HG02884 (cell line): ENCODE results near the gene NRG4.
"Not testable (repeated sequence)": the region's sequence is repeated elsewhere in the genome, so short reads cannot be mapped to it uniquely, and the experiment has no call there.

ENCODE experiments used
- ATAC-seq: cut with Tn5 transposase; IDR thresholded peaks from one replicate; pipeline ENCODE4 v1.9.1; 2021; ENCODE audit warnings: mild to moderate bottlenecking, moderate library complexity; ENCODE audit not compliant: unreplicated experiment

NRG4 gene

DNA sequence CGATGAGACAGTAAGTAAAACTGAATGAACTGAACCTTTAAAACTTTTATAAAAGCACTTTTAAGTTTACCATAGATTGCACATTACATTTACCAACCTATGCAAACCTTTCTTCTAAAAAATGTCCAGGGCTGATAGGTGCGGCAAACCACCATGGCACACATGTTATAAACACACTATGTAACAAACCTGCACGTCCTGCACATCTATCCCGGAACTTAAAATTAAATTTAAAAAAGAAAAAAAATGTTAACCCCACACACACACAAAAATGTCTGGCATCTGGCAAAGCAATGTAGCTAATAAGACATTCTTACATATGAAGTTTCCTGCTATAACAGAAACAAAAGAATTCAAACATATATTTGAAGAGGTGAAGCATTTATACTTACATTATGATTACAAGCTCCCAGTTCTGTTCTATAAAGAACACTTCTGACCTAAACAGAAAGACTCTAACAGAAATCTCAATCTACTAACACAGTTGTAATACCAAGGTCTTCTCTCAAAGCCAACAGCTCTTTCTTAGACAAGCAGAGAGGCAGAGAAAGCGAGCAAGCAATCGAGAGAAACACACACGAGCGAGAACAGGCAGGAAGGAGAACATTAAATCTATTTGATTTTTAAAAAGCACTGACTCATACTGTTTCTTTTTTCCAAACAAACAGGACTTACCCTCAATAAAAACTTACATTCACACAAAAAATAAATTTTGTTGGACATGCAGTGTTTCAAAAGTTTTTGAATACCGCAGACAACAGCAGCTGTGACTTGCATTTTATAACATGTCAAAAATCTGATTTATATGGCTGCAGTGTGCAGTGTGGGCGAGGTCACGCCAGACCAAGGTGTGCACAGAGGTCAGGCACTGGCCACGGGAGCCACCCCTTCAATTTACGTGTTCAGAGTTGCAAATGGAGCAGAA, at the start of gene NRG4:
Gene NRG4, minus strand, starts transcription at position 798 of the 925 bp plus-strand sequence. CDS start 1,194 bp downstream, outside the sequence.
- ATAC-seq = no peak

GRCh38 chr15:76061700-76062099, 49.5 kb upstream of the NRG4 start:
- ATAC-seq = no peak

- no peak for ATAC-seq
Observed at GRCh38 chr15:76060118-76060989, 48.1 kb upstream of the NRG4 start.

GRCh38 chr15:76059320-76060117, 47.3 kb upstream of the NRG4 start, which contains the start of gene TMEM266:
TSS of gene TMEM266 (plus strand) at chr15:76059985. CDS start at chr15:76134264, 74,279 bp downstream.
- ATAC-seq = no peak

DNA sequence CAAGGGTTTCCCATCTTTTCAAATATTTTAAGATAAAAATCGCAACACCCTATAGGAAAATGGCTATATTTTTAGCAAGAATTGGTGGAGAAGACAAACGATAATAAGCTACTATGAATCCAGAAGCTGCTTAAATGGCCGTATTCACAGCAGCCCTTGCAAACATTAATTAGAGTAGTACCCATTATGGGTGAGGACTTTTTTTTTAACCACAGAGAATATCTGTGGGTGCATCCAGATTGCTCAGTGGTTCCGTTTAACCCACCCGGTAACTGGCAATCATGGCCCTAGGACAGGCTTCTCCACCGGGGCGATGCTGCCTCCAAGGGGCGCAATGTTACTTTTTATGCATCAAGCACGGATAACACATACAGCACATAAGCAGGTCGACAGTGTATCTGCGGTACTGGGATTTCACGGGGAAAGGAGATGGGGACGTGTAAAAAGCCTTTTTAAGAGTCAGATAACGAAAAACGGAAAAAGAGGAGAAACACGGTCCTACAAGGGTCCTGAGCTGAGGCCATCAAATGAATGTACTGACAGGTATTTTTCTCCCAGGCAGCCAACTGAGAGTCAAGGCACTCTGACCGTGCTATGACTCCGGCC, 46.6 kb upstream of the NRG4 start:
- ATAC-seq = no peak

GRCh38 chr15:76057332-76058000, 45.2 kb upstream of the NRG4 start:
- peak; percentile 12 for ATAC-seq

DNA sequence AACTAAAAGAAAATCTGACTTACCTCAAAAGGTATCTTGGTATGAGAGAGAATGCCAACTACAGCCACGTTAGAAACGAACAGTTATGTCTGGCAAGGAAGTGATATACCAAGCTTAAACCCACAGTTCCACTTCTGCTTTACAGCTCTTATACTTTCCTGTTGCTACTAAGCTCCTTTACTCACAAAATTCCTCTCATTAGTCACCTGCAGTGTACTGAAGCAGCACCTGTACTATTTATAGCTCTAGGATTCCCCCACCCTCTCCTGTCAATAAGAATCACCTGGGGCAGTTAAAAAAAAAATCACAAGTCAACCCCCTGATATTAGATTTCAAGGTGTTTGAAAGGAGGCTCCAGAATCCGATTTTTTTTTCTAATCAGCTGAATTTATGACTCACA, 44.7 kb upstream of the NRG4 start:
- peak; percentile 67 for ATAC-seq

DNA sequence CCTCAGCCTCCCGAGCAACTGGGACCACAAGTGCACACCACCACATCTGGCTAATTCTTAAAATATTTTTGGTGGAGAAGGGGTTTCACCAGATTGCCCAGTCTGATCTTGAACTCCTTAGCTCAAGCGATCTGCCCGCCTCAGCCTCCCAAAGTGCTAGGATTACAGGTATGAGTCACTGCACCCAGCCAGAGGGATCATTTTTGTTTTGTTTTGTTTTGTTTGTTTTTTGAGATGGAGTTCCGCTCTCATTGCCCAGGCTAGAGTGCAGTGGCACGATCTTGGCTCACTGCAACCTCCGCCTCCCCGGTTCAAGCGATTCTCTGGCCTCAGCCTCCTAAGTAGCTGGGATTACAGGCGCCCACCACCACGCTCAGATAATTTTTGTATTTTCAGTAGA, 42.0 kb upstream of the NRG4 start:
- not testable (repeated sequence) for ATAC-seq

DNA sequence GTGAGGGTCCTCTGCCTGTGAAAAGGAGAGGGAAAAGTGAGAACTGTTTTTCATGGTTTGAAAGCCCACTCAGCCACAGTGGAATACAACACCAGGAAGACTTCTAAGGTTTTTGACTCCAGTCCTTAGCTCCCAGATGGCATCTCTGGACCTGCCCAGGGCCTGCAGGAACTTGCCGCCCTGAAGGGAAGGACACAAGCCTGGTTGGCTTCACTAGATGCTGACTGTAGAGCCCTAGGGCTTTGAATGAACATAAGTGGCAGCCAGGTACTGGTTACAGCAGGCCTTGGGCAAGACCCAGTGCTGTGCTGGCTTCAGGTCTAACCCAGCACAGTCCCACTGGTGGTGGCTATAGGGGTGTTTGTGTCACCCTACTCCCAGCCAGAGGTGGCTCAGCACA, 26.3 kb upstream of the NRG4 start:
- no peak for ATAC-seq

DNA sequence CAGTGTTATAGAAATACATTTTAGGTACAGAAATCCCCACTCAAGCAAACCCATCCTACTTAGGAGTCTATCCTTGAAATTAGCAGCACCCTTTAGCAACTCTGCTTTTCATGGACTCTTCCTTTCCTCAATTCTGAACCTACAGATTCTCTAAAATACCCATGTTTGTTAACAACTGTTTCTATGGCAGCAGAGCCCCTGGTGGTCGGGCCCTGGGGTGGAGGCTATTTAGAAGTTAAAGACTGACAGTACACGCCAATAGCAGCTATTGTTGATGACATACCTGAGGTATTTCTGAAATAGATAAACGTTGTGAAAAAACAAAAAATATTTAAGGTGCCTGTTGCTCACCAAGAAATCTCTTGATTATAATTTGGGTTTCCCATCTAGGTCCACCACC, 23.4 kb upstream of the NRG4 start:
- ATAC-seq = no peak

DNA sequence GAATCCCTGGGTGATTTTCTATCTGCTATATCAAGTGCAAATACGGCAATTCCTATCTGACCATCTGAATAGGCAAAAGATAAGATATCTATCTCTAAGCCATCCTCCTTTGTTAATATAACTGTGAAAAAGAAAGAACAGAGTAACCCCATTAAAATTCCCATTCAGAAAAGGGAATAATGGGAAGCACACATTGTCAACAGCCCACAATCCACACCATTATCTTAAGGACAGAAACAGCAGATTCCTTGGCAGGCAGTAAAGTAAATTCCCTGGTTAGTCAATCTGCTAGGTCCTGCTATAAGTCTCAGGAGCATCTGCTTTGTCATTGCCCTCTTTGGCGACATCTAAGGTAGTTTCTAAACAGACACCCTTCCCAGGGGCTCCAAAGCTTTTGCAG, 21.9 kb upstream of the NRG4 start:
- ATAC-seq = no peak

- no peak for ATAC-seq
Observed at GRCh38 chr15:76033438-76033837, 21.2 kb upstream of the NRG4 start.

DNA sequence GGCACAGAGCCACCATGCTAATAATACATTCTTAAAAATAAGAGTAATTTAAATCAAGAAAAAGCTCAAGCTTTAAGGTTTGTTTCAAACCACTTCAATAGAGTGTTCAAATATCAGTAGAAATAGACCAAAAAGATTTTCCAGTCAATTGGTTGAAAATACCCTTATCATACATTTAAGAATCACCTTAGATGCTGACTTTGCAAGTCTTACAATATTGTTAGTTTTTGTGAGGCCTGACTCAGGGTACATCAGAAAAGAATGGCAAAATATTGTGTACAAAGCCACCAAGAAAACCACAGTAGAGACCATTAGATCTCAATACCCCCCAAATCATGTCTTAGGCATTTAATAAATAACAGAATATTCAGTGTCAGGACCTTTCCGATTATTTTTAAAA, 19.8 kb upstream of the NRG4 start:
- no peak for ATAC-seq

GRCh38 chr15:76024021-76024768, 12.0 kb upstream of the NRG4 start:
- ATAC-seq = no peak

DNA sequence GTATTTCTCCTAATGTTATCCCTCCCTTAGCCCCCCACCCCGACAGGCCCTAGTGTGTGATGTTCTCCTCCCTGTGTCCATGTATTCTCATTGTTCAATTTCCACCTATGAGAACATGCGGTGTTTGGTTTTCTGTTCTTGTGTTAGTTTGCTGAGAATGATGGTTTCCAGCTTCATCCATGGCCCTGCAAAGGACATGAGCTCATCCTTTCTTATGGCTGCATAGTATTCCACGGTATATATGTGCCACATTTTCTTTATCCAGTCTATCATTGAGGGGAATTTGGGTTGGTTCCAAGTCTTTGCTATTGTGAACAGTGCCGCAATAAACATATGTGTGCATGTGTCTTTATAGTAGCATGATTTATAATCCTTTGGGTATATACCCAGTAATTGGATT, 1.2 kb upstream of the NRG4 start:
- ATAC-seq = not testable (repeated sequence)

- no peak for ATAC-seq
Observed at GRCh38 chr15:76010613-76011012, 1.6 kb downstream of the NRG4 start.

DNA sequence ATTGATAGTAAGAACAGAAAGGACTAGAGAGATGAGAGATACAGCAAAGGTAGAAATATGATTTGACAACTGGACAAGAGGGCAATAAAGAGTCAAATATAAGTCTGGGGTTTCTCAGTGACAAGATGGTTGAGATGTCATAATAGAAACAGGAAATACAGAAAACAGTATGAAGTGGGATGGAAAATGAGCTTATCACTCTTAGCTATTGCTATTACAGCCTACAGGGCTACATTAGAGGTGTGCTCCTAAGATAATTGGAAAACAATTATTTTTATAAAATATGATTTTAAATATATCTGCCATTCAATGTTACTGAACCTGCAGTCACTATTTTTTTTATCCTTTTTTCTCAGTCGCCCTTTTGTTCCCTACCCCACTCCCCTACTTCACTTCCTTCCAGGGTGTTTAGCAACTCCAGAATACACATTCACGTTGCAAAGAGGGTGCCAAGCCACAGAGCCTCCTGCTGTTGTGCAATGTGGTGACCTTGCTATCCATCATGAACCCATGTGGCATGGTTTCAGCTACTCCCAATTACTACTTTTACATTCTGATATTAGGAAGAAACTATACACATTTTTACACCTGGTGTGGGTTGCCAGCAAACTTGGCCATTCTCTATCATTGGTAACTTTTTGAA, 6.0 kb downstream of the NRG4 start:
- ATAC-seq = no peak

- ATAC-seq = no peak
Observed at GRCh38 chr15:76003364-76003763, 8.9 kb downstream of the NRG4 start.

DNA sequence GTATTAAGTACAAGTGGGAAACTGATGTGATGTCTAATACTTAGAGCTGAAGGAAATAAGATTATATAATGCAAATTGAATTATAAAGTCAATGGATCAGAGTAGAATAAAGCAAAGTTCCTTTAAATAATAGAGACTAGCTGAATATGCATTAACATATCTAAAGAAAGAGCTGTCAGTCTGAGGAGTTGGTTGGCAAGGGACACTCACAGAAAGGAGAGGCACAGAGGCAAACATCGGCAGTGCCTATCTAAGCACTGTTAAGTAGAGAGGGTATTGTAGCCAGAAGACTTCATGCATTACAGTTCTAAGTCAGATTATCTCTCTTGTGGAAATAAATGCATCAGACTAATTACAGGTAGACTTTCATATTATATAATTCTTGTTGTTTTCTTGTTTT, 16.6 kb downstream of the NRG4 start:
- ATAC-seq = no peak
